Neuron (in vitro differentiated cells): ENCODE results near the gene OPN4.

Experiments used
- H2AFZ ChIP-seq: one replicate; pipeline ENCODE4 v1.6.1; 2013; ENCODE audit warnings: low read depth, mild to moderate bottlenecking, inconsistent platforms, low read length, moderate library complexity
- H3K27me3 ChIP-seq: one replicate; pipeline ENCODE4 v1.6.1; 2013; ENCODE audit warnings: low read length; ENCODE audit not compliant: insufficient read depth
- H3K36me3 ChIP-seq: one replicate; pipeline ENCODE4 v1.6.1; 2013; ENCODE audit warnings: low read length; ENCODE audit not compliant: insufficient read depth
- H3K4me1 ChIP-seq: one replicate; pipeline ENCODE4 v1.6.1; 2013; ENCODE audit warnings: low read length; ENCODE audit not compliant: insufficient read depth
- H3K4me3 ChIP-seq: 2 replicates; pipeline ENCODE4 v1.5.1; 2013; ENCODE audit warnings: mild to moderate bottlenecking, low read length, moderate library complexity
- H3K9me3 ChIP-seq: one replicate; pipeline ENCODE4 v1.6.1; 2013; ENCODE audit warnings: low read length

The OPN4 gene

GRCh38 chr10:86684331-86685097 lies 30.2 kb downstream of the OPN4 start:
- Histone ChIP-seq H3K4me3 (peak overlapping the region; percentile 14), H3K36me3 (no peaks in the 10 kb centered on the region)

GRCh38 chr10:86685416-86685815 lies 31.1 kb downstream of the OPN4 start:
- Histone ChIP-seq H3K4me1 (peaks cover 28% of the 10 kb centered on the region), H2AFZ (peak overlapping the region; percentile 21), H3K36me3 (no peaks in the 10 kb centered on the region), H3K9me3 (no peaks in the 10 kb centered on the region), H3K27me3 (peaks cover 2% of the 10 kb centered on the region), H3K4me3 (no peak overlapping the region)

More at GRCh38 chr10:86684331-86685097, 30.2 kb downstream of the OPN4 start:
- peak overlapping the region; percentile 21 for H2AFZ ChIP-seq
- H3K27me3 ChIP-seq: no peaks in the 10 kb centered on the region
- H3K9me3 ChIP-seq: no peaks in the 10 kb centered on the region
- H3K4me1 ChIP-seq: peaks cover 28% of the 10 kb centered on the region

GRCh38 chr10:86685893-86686632 lies 31.7 kb downstream of the OPN4 start:
- no peaks in the 10 kb centered on the region for H3K36me3 ChIP-seq
- H3K4me3 ChIP-seq: no peak overlapping the region
- H3K4me1 ChIP-seq: peaks cover 28% of the 10 kb centered on the region
- peaks cover 3% of the 10 kb centered on the region for H3K27me3 ChIP-seq
- H3K9me3 ChIP-seq: no peaks in the 10 kb centered on the region
- H2AFZ ChIP-seq: peak overlapping the region; percentile 21

- H3K4me1 ChIP-seq: peaks cover 28% of the 10 kb centered on the region
- H3K4me3 ChIP-seq: no peak overlapping the region
These were observed 32.6 kb downstream of the OPN4 start for GRCh38 chr10:86686972-86687371.

GRCh38 chr10:86687750-86688149 lies 33.4 kb downstream of the OPN4 start:
- peaks cover 3% of the 10 kb centered on the region for H3K27me3 ChIP-seq
- no peak overlapping the region for H3K4me3 ChIP-seq
- peaks cover 28% of the 10 kb centered on the region for H3K4me1 ChIP-seq
- no peaks in the 10 kb centered on the region for H3K36me3 ChIP-seq
- no peaks in the 10 kb centered on the region for H3K9me3 ChIP-seq
- H2AFZ ChIP-seq: no peak overlapping the region

More at GRCh38 chr10:86686972-86687371, 32.6 kb downstream of the OPN4 start:
- Histone ChIP-seq H3K36me3 (no peaks in the 10 kb centered on the region), H3K9me3 (no peaks in the 10 kb centered on the region), H3K27me3 (peaks cover 3% of the 10 kb centered on the region), H2AFZ (no peak overlapping the region)

GRCh38 chr10:86688398-86688921 lies 34.1 kb downstream of the OPN4 start:
- Histone ChIP-seq H2AFZ (no peak overlapping the region), H3K9me3 (no peaks in the 10 kb centered on the region), H3K27me3 (peaks cover 3% of the 10 kb centered on the region), H3K36me3 (no peaks in the 10 kb centered on the region), H3K4me3 (no peak overlapping the region), H3K4me1 (peaks cover 25% of the 10 kb centered on the region)

- H3K9me3 ChIP-seq: no peaks in the 10 kb centered on the region
- H3K4me3 ChIP-seq: no peak overlapping the region
- no peaks in the 10 kb centered on the region for H3K36me3 ChIP-seq
- peaks cover 23% of the 10 kb centered on the region for H3K4me1 ChIP-seq
- no peak overlapping the region for H2AFZ ChIP-seq
- H3K27me3 ChIP-seq: peaks cover 3% of the 10 kb centered on the region
These were observed 34.8 kb downstream of the OPN4 start for GRCh38 chr10:86689146-86689545.

- peaks cover 3% of the 10 kb centered on the region for H3K27me3 ChIP-seq
- no peak overlapping the region for H2AFZ ChIP-seq
- H3K9me3 ChIP-seq: no peaks in the 10 kb centered on the region
- no peak overlapping the region for H3K4me3 ChIP-seq
- H3K36me3 ChIP-seq: no peaks in the 10 kb centered on the region
- H3K4me1 ChIP-seq: peaks cover 13% of the 10 kb centered on the region
These were observed 35.9 kb downstream of the OPN4 start for GRCh38 chr10:86690231-86690630.

- no peaks in the 10 kb centered on the region for H3K9me3 ChIP-seq
- no peak overlapping the region for H3K4me3 ChIP-seq
- no peak overlapping the region for H2AFZ ChIP-seq
- H3K27me3 ChIP-seq: peaks cover 6% of the 10 kb centered on the region
- H3K36me3 ChIP-seq: no peaks in the 10 kb centered on the region
- H3K4me1 ChIP-seq: peaks cover 9% of the 10 kb centered on the region
These were observed 36.3 kb downstream of the OPN4 start for GRCh38 chr10:86690657-86691084.

GRCh38 chr10:86691333-86692022 lies 37.1 kb downstream of the OPN4 start:
- Histone ChIP-seq H3K4me3 (no peak overlapping the region), H3K36me3 (no peaks in the 10 kb centered on the region), H3K27me3 (peaks cover 12% of the 10 kb centered on the region), H3K9me3 (no peaks in the 10 kb centered on the region), H3K4me1 (peaks cover 5% of the 10 kb centered on the region), H2AFZ (no peak overlapping the region)

- Histone ChIP-seq H3K4me1 (peaks cover 5% of the 10 kb centered on the region), H2AFZ (no peak overlapping the region), H3K27me3 (peaks cover 12% of the 10 kb centered on the region), H3K9me3 (no peaks in the 10 kb centered on the region), H3K36me3 (no peaks in the 10 kb centered on the region), H3K4me3 (no peak overlapping the region)
These were observed 37.7 kb downstream of the OPN4 start for GRCh38 chr10:86692023-86692514.

- peaks cover 5% of the 10 kb centered on the region for H3K4me1 ChIP-seq
- H2AFZ ChIP-seq: no peak overlapping the region
- H3K27me3 ChIP-seq: peaks cover 12% of the 10 kb centered on the region
- no peaks in the 10 kb centered on the region for H3K9me3 ChIP-seq
- H3K36me3 ChIP-seq: no peaks in the 10 kb centered on the region
- H3K4me3 ChIP-seq: no peak overlapping the region
These were observed 38.3 kb downstream of the OPN4 start for GRCh38 chr10:86692664-86693063.
